DND-41 (cell line): Measurements from ENCODE around the gene AFF3.

ENCODE experiments used
- CTCF ChIP-seq: IDR thresholded peaks from 2 replicates; pipeline ENCODE4 v1.5.1; 2012; ENCODE audit warnings: borderline replicate concordance, low read length, moderate library complexity, mild to moderate bottlenecking; ENCODE audit not compliant: poor library complexity, severe bottlenecking; ENCODE audit errors: extremely low read depth
- EZH2 ChIP-seq: IDR thresholded peaks from 3 replicates; pipeline ENCODE4 v1.6.1; 2012; ENCODE audit warnings: borderline replicate concordance, low read depth, mild to moderate bottlenecking, moderate library complexity, low read length, inconsistent platforms; ENCODE audit not compliant: severe bottlenecking

GRCh38 chr2:99678625-99679024 is 463.8 kb downstream of the AFF3 start:
- no peak for TF ChIP-seq EZH2
- no peak for TF ChIP-seq CTCF
